Dedifferentiated amniotic fluid mesenchymal stem cell (primary cell): ENCODE measurements around the gene COL4A1.

Experiments used
- DNase-seq: peaks from one replicate; pipeline ENCODE4 v3.0.0-alpha.2; 2016; ENCODE audit errors: extremely low spot score

The COL4A1 gene

GRCh38 chr13:110306960-110307766, at the start of gene COL4A1, which contains the start of gene COL4A2:
COL4A1 (minus strand) TSS chr13:110307157; CDS start chr13:110307027, 130 bp downstream.
COL4A2 (plus strand) TSS chr13:110307284; CDS start chr13:110307904, 620 bp downstream.
- no peak for DNase-seq

GRCh38 chr13:110356362-110356761, 49.4 kb upstream of the COL4A1 start:
- DNase-seq: no peak

GRCh38 chr13:110354715-110355473, 47.9 kb upstream of the COL4A1 start:
- no peak for DNase-seq

GRCh38 chr13:110354123-110354627, 47.2 kb upstream of the COL4A1 start:
- DNase-seq: no peak

- DNase-seq: no peak
These were observed 46.5 kb upstream of the COL4A1 start for GRCh38 chr13:110353339-110353977.

- DNase-seq: no peak
These were observed 45.8 kb upstream of the COL4A1 start for GRCh38 chr13:110352735-110353134.

GRCh38 chr13:110351636-110352420, 44.9 kb upstream of the COL4A1 start:
- DNase-seq: no peak

GRCh38 chr13:110350509-110350908, 43.6 kb upstream of the COL4A1 start:
- no peak for DNase-seq

GRCh38 chr13:110350049-110350448, 43.1 kb upstream of the COL4A1 start:
- no peak for DNase-seq

GRCh38 chr13:110349239-110349638, 42.3 kb upstream of the COL4A1 start:
- DNase-seq: no peak

- no peak for DNase-seq
These were observed 41.5 kb upstream of the COL4A1 start for GRCh38 chr13:110348309-110349105.

GRCh38 chr13:110347535-110348308, 40.8 kb upstream of the COL4A1 start:
- peak; percentile 68 for DNase-seq

- no peak for DNase-seq
These were observed 40.1 kb upstream of the COL4A1 start for GRCh38 chr13:110347088-110347487.

GRCh38 chr13:110346661-110347067, 39.7 kb upstream of the COL4A1 start:
- DNase-seq: no peak

GRCh38 chr13:110345701-110346100, 38.7 kb upstream of the COL4A1 start:
- no peak for DNase-seq

GRCh38 chr13:110345266-110345665, 38.3 kb upstream of the COL4A1 start:
- DNase-seq: no peak

- no peak for DNase-seq
These were observed 37.4 kb upstream of the COL4A1 start for GRCh38 chr13:110344320-110344719.

- DNase-seq: no peak
These were observed 36.4 kb upstream of the COL4A1 start for GRCh38 chr13:110343241-110343865.

- DNase-seq: no peak
These were observed 35.5 kb upstream of the COL4A1 start for GRCh38 chr13:110342474-110342873.
